IPS-18c (cell line): ENCODE measurements around the gene ZNF33A.

Source experiments
- H3K4me3 ChIP-seq: 2 replicates; pipeline ENCODE4 v1.7.0; 2013; ENCODE audit warnings: low read depth, mild to moderate bottlenecking, low read length, moderate library complexity; ENCODE audit not compliant: insufficient read depth
- H3K9me3 ChIP-seq: one replicate; pipeline ENCODE4 v1.6.1; 2013; ENCODE audit warnings: mild to moderate bottlenecking, low read length, moderate library complexity; ENCODE audit not compliant: control insufficient read depth, insufficient read depth

The ZNF33A gene

GRCh38 chr10:38102880-38103279, 92.4 kb downstream of the ZNF33A start:
- Histone ChIP-seq H3K9me3 (peaks cover 5% of the 10 kb centered on the region), H3K4me3 (no peak overlapping the region)

GRCh38 chr10:38103756-38104155, 93.3 kb downstream of the ZNF33A start:
- Histone ChIP-seq H3K4me3 (no peak overlapping the region), H3K9me3 (peaks cover 5% of the 10 kb centered on the region)

- no peak overlapping the region for H3K4me3 ChIP-seq
- peaks cover 19% of the 10 kb centered on the region for H3K9me3 ChIP-seq
Measured at GRCh38 chr10:38112159-38112558, 101.7 kb downstream of the ZNF33A start.
